K562 (cell line): ENCODE results near the gene AVPI1. TPM values are rescaled to one million over a fixed set of nuclear protein-coding genes. Genes with fewer than 3 reads are reported as not detected.

Experiments
- ATAC-seq: fragments of 200-7000 bp; cut with Tn5 transposase; 3 replicates; pipeline ENCODE4 v1.9.1; 2020; ENCODE audit warnings: moderate library complexity
- Bru-seq: library from RNA; stranded (reverse); fragments of 400-500 nt; gene quantifications from one replicate; lab custom pipeline; 2021; lab: Mats Ljungman, UMichigan
- BruChase-seq, 2 experiments: library from RNA; stranded (reverse); fragments of 400-500 nt; gene quantifications; one replicate each; lab custom pipeline; 2021; lab: Mats Ljungman, UMichigan
- BruUV-seq: library from RNA; stranded (reverse); fragments of 400-500 nt; replicated peaks from 2 replicates; lab custom pipeline; 2021; lab: Mats Ljungman, UMichigan
- CTCF ChIA-PET: fragments of 300-600 bp; formaldehyde crosslinking; extraction: SDS; loops from one replicate; lab custom pipeline; 2021; ENCODE audit warnings: low intra/inter-chr PET ratio; lab: Yijun Ruan, JAX
- POLR2A ChIA-PET: fragments of 300-600, 350-650 bp; sonication (Branson Sonifier 250); formaldehyde crosslinking; extraction: SDS; loops from one replicate; lab custom pipeline; 2021; ENCODE audit warnings: antibody characterized with exemption, inconsistent platforms; lab: Yijun Ruan, JAX
- DNase-seq, 4 experiments: peaks; one replicate each; pipeline versions ENCODE4 v3.0.0 to v3.0.0-alpha.2; 2011 to 2018; ENCODE audit warnings: low spot score in 3 of 4, mixed read lengths in 3 of 4; ENCODE audit errors: extremely low read depth in 1 of 4
- FAIRE-seq: peaks from 2 replicates; lab custom pipeline; 2011; peaks lifted over from hg19 to GRCh38; lab: Jason Lieb, UNC
- H2AFZ ChIP-seq: 2 replicates; pipeline ENCODE4 v1.6.0; 2011; ENCODE audit warnings: low read depth, low read length, control low read depth, inconsistent platforms
- H3K27ac ChIP-seq: fragments of 200-600 bp; 3 replicates; pipeline ENCODE4 v1.8.0; 2011; ENCODE audit warnings: low read depth, mild to moderate bottlenecking, control low read depth, inconsistent platforms, low read length, moderate library complexity, mixed read lengths; ENCODE audit errors: extremely low read depth
- H3K27me3 ChIP-seq, 2 experiments: fragments of 300-600 bp in 1 of 2; 2 replicates in 1 of 2; 3 replicates in 1 of 2; pipeline versions ENCODE4 v1.6.0 to v1.8.0; 2011; ENCODE audit warnings: inconsistent platforms in 2 of 2, low read length in 2 of 2, mild to moderate bottlenecking in 1 of 2, mixed read lengths in 1 of 2, moderate library complexity in 1 of 2; ENCODE audit not compliant: control insufficient read depth in 2 of 2, insufficient read depth in 2 of 2
- H3K36me3 ChIP-seq: fragments of 300-600 bp; 3 replicates; pipeline ENCODE4 v1.8.0; 2011; ENCODE audit warnings: mild to moderate bottlenecking, low read length, inconsistent platforms; ENCODE audit not compliant: control insufficient read depth, insufficient read depth
- H3K4me1 ChIP-seq, 2 experiments: fragments of 200-600 bp in 1 of 2; replicated peaks in 1 of 2; 2 replicates in 1 of 2; 3 replicates in 1 of 2; pipeline versions ENCODE4 v1.5.1 to v1.8.0; 2011; ENCODE audit warnings: inconsistent platforms in 2 of 2, low read length in 2 of 2, mild to moderate bottlenecking in 1 of 2, mixed read lengths in 1 of 2, moderate library complexity in 1 of 2; ENCODE audit not compliant: control insufficient read depth in 2 of 2, insufficient read depth in 2 of 2
- H3K4me2 ChIP-seq: 2 replicates; pipeline ENCODE4 v1.6.1; 2011; ENCODE audit warnings: low read length, control low read depth, inconsistent platforms, mixed read lengths; ENCODE audit not compliant: insufficient read depth
- H3K4me3 ChIP-seq: fragments of 200-600 bp; sonication (generic), shearing (Covaris generic); 2 replicates; pipeline ENCODE4 v1.5.1; 2016; ENCODE audit warnings: control low read depth, inconsistent platforms
- H3K79me2 ChIP-seq: fragments of 200-600 bp; 3 replicates; pipeline ENCODE4 v1.8.0; 2011; ENCODE audit warnings: low read length, inconsistent platforms; ENCODE audit not compliant: control insufficient read depth, insufficient read depth
- H3K9ac ChIP-seq, 2 experiments: 2 replicates each; pipeline versions ENCODE4 v1.6.0 to v1.6.1; 2011; ENCODE audit warnings: low read depth in 2 of 2, low read length in 2 of 2, control low read depth in 1 of 2, inconsistent platforms in 1 of 2, mild to moderate bottlenecking in 1 of 2, mixed read lengths in 1 of 2; ENCODE audit not compliant: insufficient read depth in 1 of 2
- H3K9me1 ChIP-seq: one replicate; pipeline ENCODE4 v1.6.0; 2011; ENCODE audit warnings: inconsistent platforms, mild to moderate bottlenecking, low read length, moderate library complexity; ENCODE audit not compliant: control insufficient read depth, insufficient read depth
- H3K9me3 ChIP-seq: replicated peaks from 2 replicates; pipeline ENCODE4 v1.5.1; 2011; ENCODE audit warnings: low read depth, low read length, inconsistent platforms; ENCODE audit not compliant: control insufficient read depth, insufficient read depth
- H4K20me1 ChIP-seq: replicated peaks from 2 replicates; pipeline ENCODE4 v1.6.1; 2011; ENCODE audit warnings: low read length, inconsistent platforms, mixed read lengths; ENCODE audit not compliant: control insufficient read depth, insufficient read depth
- CAMTA2 ChIP-seq: fragments of 250-450 bp; sonication (Bioruptor Pico); conservative IDR thresholded peaks from 2 replicates; pipeline ENCODE4 v1.5.1; 2022
- FOXP1 ChIP-seq: sonication (generic); formaldehyde crosslinking; IDR thresholded peaks from 2 replicates; pipeline ENCODE4 v1.8.0; 2022; ENCODE audit warnings: mild to moderate bottlenecking, missing genetic modification reagents
- HCFC1 ChIP-seq: IDR thresholded peaks from 2 replicates; pipeline ENCODE4 v1.6.1; 2012; ENCODE audit warnings: low read depth, low read length, improper control_type of control experiment
- JUNB ChIP-seq: fragments of 450-650 bp; formaldehyde crosslinking; conservative IDR thresholded peaks from 2 replicates; pipeline ENCODE4 v1.4.0; 2020; ENCODE audit warnings: mild to moderate bottlenecking
- MCM2 ChIP-seq: fragments of 450-650 bp; IDR thresholded peaks from 2 replicates; pipeline ENCODE4 v1.6.1; 2017; ENCODE audit warnings: low read depth, mild to moderate bottlenecking
- MLX ChIP-seq, 2 experiments: fragments of 450-650 bp in 1 of 2; sonication (generic) in 1 of 2; formaldehyde crosslinking; conservative IDR thresholded peaks; 2 replicates each; pipeline versions ENCODE4 v1.4.0 to v1.8.1; 2020 to 2022; ENCODE audit warnings: mild to moderate bottlenecking in 1 of 2, missing genetic modification reagents in 1 of 2
- PHF20 ChIP-seq: fragments of 450-650 bp; IDR thresholded peaks from 2 replicates; pipeline ENCODE4 v1.6.1; 2018; ENCODE audit not compliant: partially characterized antibody
- RFX1 ChIP-seq: fragments of 450-650 bp; IDR thresholded peaks from 2 replicates; pipeline ENCODE4 v1.6.1; 2016; ENCODE audit warnings: mild to moderate bottlenecking, moderate library complexity
- SIN3B ChIP-seq: fragments of 450-650 bp; IDR thresholded peaks from 2 replicates; pipeline ENCODE4 v1.6.1; 2017; ENCODE audit warnings: low read depth, mild to moderate bottlenecking, moderate library complexity
- SMARCC2 ChIP-seq: fragments of 450-650 bp; IDR thresholded peaks from 2 replicates; pipeline ENCODE4 v1.6.1; 2017; ENCODE audit warnings: antibody characterized with exemption, moderate library complexity, mild to moderate bottlenecking, low read depth
- TCFL5 ChIP-seq: fragments of 250-450 bp; sonication (Bioruptor Pico); conservative IDR thresholded peaks from 2 replicates; pipeline ENCODE4 v1.6.1; 2021; ENCODE audit warnings: mild to moderate bottlenecking, moderate library complexity, matching md5 sums
- ZBTB33 ChIP-seq: sonication (generic); formaldehyde crosslinking; IDR thresholded peaks from 2 replicates; pipeline ENCODE4 v1.8.1; 2023; ENCODE audit warnings: mild to moderate bottlenecking, missing genetic modification reagents
- WGBS: fragments of 100-300 bp; shearing (Covaris generic); methylation state at CpG from one replicate; pipeline ENCODE4 v1.1.6; 2016; ENCODE audit warnings: low coverage, mixed read lengths; ENCODE audit not compliant: insufficient coverage; ENCODE audit errors: missing lambda C conversion rate; 5-methylcytosine and 5-hydroxymethylcytosine counted together
- in situ Hi-C: fragments of 300-500 bp; cut with MboI; formaldehyde crosslinking; loops from 4 replicates; pipeline ENCODE4 v1.15.0; 2018; ENCODE audit warnings: inconsistent platforms, mixed read lengths
- intact Hi-C: fragments of 100-400 bp; cut with micrococcal nuclease; formaldehyde crosslinking; loops from 2 replicates; pipeline ENCODE4 v1.14.2; 2022
- long read RNA-seq, 3 experiments: library from polyadenylated mRNA in 2 of 3; library from RNA in 1 of 3; unstranded in 2 of 3; stranded (forward) in 1 of 3; transcript quantifications; one replicate each; pipeline ENCODE4 v2.0.0, GENCODE V29; 2019 to 2022
- polyA minus RNA-seq, 3 experiments: library from RNA; depleted of rRNA, polyadenylated mRNA; stranded (reverse); fragments of >200 nt; gene quantifications; 2 replicates each; pipeline ENCODE4 v1.2.3, GENCODE V29; 2011
- polyA plus RNA-seq, 8 experiments: library from polyadenylated mRNA; depleted of rRNA in 4 of 8; stranded (reverse) in 5 of 8; unstranded in 3 of 8; fragments of >200 nt; fragmentation: Nextera tagmentation in 2 of 8; fragmentation: Illumina TruSeq in 1 of 8; extraction: Ambion mirVana in 2 of 8; extraction: Trizol in 1 of 8; gene quantifications; 2 replicates each; pipeline versions ENCODE4 v1.2.1 to v1.2.3, GENCODE V29; 2011 to 2014; ENCODE audit warnings: inconsistent platforms in 1 of 8, missing spikeins in 1 of 8
- total RNA-seq, 7 experiments: library from RNA; depleted of rRNA in 6 of 7; stranded (reverse); fragments of >200 nt in 6 of 7; fragmentation: Illumina TruSeq in 2 of 7; extraction: Trizol in 2 of 7; gene quantifications; 2 replicates each; pipeline versions ENCODE4 v1.2.1 to v1.2.3, GENCODE V29; 2011 to 2021; ENCODE audit warnings: low replicate concordance in 1 of 7

AVPI1 gene
- total RNA-seq (2011; cell fraction: chromatin; rRNA removed; ENCODE audit: low replicate concordance): 0.67 and 5.0 TPM in 2 replicates
- 4.2 and 4.7 TPM in 2 replicates for total RNA-seq (2011; cell fraction: nucleolus; rRNA removed)
- total RNA-seq (2011; cell fraction: nucleoplasm; rRNA removed): 3.2 and 4.8 TPM in 2 replicates
- total RNA-seq (2014; rRNA removed): 10.4 and 15.9 TPM in 2 replicates
- 3.8 and 4.4 TPM in 2 replicates for total RNA-seq (2014; rRNA removed; fragmentation: Illumina TruSeq; extraction: Trizol)
- 7.4 TPM in 2 replicates for total RNA-seq (2015; rRNA removed; fragmentation: Illumina TruSeq; extraction: Trizol)
- total RNA-seq (2021): 9.1 and 10.8 TPM in 2 replicates
- polyA plus RNA-seq (2011; rRNA removed): 7.5 and 9.9 TPM in 2 replicates
- polyA plus RNA-seq (2011; cell fraction: cytosol; rRNA removed): 10.4 and 19.0 TPM in 2 replicates
- 4.1 and 5.1 TPM in 2 replicates for polyA plus RNA-seq (2011; cell fraction: nucleus; rRNA removed)
- 7.3 and 8.1 TPM in 2 replicates for polyA plus RNA-seq (2012)
- polyA plus RNA-seq (2014; fragmentation: Illumina TruSeq; extraction: Trizol): 5.8 and 6.6 TPM in 2 replicates
- polyA plus RNA-seq (2014; fragmentation: Nextera tagmentation; extraction: Ambion mirVana): 1 to 10 TPM in 1 of 2 experiments, under 1 TPM in 1; 0.90 to 1.9 TPM
- polyA plus RNA-seq (2014; rRNA removed): 9.5 and 10.4 TPM in 2 replicates
- polyA minus RNA-seq (2011; rRNA and poly(A)+ RNA removed): 3.5 and 4.1 TPM in 2 replicates
- 6.7 and 13.0 TPM in 2 replicates for polyA minus RNA-seq (2011; cell fraction: cytosol; rRNA and poly(A)+ RNA removed)
- polyA minus RNA-seq (2011; cell fraction: nucleus; rRNA and poly(A)+ RNA removed): 3.0 and 4.2 TPM in 2 replicates
- percentile 70 among the genes with signal in this experiment for Bru-seq, nascent RNA
- percentile 57 among the genes with signal in this experiment for BruChase-seq, experiment 1, labeled RNA remaining after a 2-hour chase
- BruChase-seq, experiment 2, labeled RNA remaining after a 6-hour chase: percentile 60 among the genes with signal in this experiment
- long read RNA-seq, experiment 1, transcript AVPI1-201 (3 exons, 1,457 nt): major isoform, 33 of 43 reads
- long read RNA-seq, experiment 1, partial matches to known transcripts: 9 of 43 reads
- long read RNA-seq, experiment 1, other reads (novel, unspliced or antisense): 1 of 43 reads
- long read RNA-seq, experiment 2, transcript AVPI1-201 (3 exons, 1,457 nt): major isoform, 14 of 14 reads
- long read RNA-seq, experiment 2, partial matches to known transcripts: 0 of 14 reads
- long read RNA-seq, experiment 2, other reads (novel, unspliced or antisense): 0 of 14 reads
- long read RNA-seq, experiment 3, transcript AVPI1-201 (3 exons, 1,457 nt): major isoform, 11 of 16 reads
- long read RNA-seq, experiment 3, partial matches to known transcripts: 4 of 16 reads
- long read RNA-seq, experiment 3, other reads (novel, unspliced or antisense): 1 of 16 reads

GRCh38 chr10:97686962-97687784 lies at the start of gene AVPI1:
TSS of gene AVPI1 (minus strand) at chr10:97687241. CDS start at chr10:97679905, 7,336 bp downstream.
- Histone ChIP-seq H3K27ac (peak within 1 kb of the TSS; percentile 97), H3K4me1 (peaks cover 41 to 52% of the 10 kb centered on the region in 2 experiments; a peak in 4 of 5 replicates), H3K36me3 (no peaks in the 10 kb centered on the region), H3K9me1 (no peaks in the 10 kb centered on the region), H3K4me3 (peak within 1 kb of the TSS; percentile 56), H2AFZ (peak within 1 kb of the TSS; percentile 93), H3K9ac (peak within 1 kb of the TSS; percentile 91 to 97), H3K27me3 (no peaks in the 10 kb centered on the region), H3K4me2 (peak within 1 kb of the TSS; percentile 91), H3K79me2 (peaks cover 32% of the 10 kb centered on the region), H3K9me3 (no peaks in the 10 kb centered on the region), H4K20me1 (no peaks in the 10 kb centered on the region; the same call in 1 of the 2 replicates)
- WGBS: under 1% methylated on average over 38 of the region's 78 CpGs
- peak; percentile 92 to 96 (median 93) for DNase-seq
- intact Hi-C loops (loop anchor here (10.0 kb wide), 1 partner anchor 112 kb away; the partner anchor contains the start of gene ANKRD2), in situ Hi-C loops (no loop called here)
- POLR2A ChIA-PET: interaction anchor here (0.6 to 2.5 kb wide), 9 partner anchors 10 to 66 kb away, joined by 3 to 9 read pairs (median 4); partner anchors contain the start of gene ZFYVE27
- peak; percentile 91 for FAIRE-seq
- ATAC-seq: peak; percentile 93
- no TSS peak for BruUV-seq
- CTCF ChIA-PET: interaction anchor here (0.6 kb wide), 1 partner anchor 45 kb away, joined by 3 read pairs; no protein-coding TSS in a partner anchor
- TF ChIP-seq CAMTA2 (no peak), SIN3B (no peak; the same call in 1 of the 2 replicates), FOXP1 (CRISPR knock-in tag) (no peak; the same call in 1 of the 2 replicates), ZBTB33 (CRISPR knock-in tag) (no peak), MLX (CRISPR knock-in tag; conservative IDR thresholded peaks at IDR 0.05) (no peak), JUNB (no peak), HCFC1 (peak; percentile 57; the same call in 1 of the 2 replicates), MCM2 (no peak), TCFL5 (CRISPR knock-in tag) (no peak), RFX1 (no peak), SMARCC2 (no peak), PHF20 (peak; percentile 48)
